Right cardiac atrium (tissue), 5 donors: ENCODE results near the gene PDLIM4. TPM values are rescaled to one million over a fixed set of nuclear protein-coding genes. Genes with fewer than 3 reads are reported as not detected.

ENCODE experiments used
- ATAC-seq, 2 donors: fragments of 200-7000 bp; cut with Tn5 transposase; one replicate each; pipeline versions ENCODE4 v1.8.0 to v1.9.1; 2020; ENCODE audit warnings: moderate library complexity in 2 of 2, mild to moderate bottlenecking in 1 of 2
- DNase-seq, 3 donors: peaks; one replicate each; pipeline ENCODE4 v3.0.0-alpha.2; 2020
- H3K27ac ChIP-seq: one replicate; pipeline ENCODE4 v1.5.1; 2013; ENCODE audit warnings: mild to moderate bottlenecking, low read length, control low read depth, moderate library complexity
- H3K27me3 ChIP-seq: one replicate; pipeline ENCODE4 v1.6.1; 2013; ENCODE audit not compliant: control insufficient read depth, insufficient read depth
- H3K4me1 ChIP-seq: one replicate; pipeline ENCODE4 v1.6.1; 2013; ENCODE audit warnings: low read length; ENCODE audit not compliant: control insufficient read depth, insufficient read depth
- H3K4me3 ChIP-seq: one replicate; pipeline ENCODE4 v1.5.1; 2013; ENCODE audit warnings: low read length, control low read depth
- H3K9me3 ChIP-seq: one replicate; pipeline ENCODE4 v1.6.1; 2013; ENCODE audit warnings: low read length; ENCODE audit not compliant: control insufficient read depth
- WGBS: extraction: QIAGEN DNeasy Blood & Tissue Kit; methylation state at CpG from one replicate; pipeline ENCODE4 v1.1.7; 2013; 5-methylcytosine and 5-hydroxymethylcytosine counted together
- intact Hi-C, 4 donors: fragments of 100-400 bp; cut with DNase I; formaldehyde crosslinking; loops; one replicate each; pipeline versions ENCODE4 v1.11.0 to v1.14.0; 2022 to 2023
- polyA plus RNA-seq: library from polyadenylated mRNA; stranded (reverse); fragments of 200-250 nt; gene quantifications from one replicate; pipeline ENCODE4 v1.2.3, GENCODE V29; 2013
- total RNA-seq, 4 donors: library from RNA; stranded (reverse); fragmentation: NEBNext Ultra II Directional; extraction: Animal tissue kit (Norgen Biotek cat#: 25700); gene quantifications; one replicate each; pipeline ENCODE4 v1.2.1, GENCODE V29; 2021
- donor health status: healthy with polysubstance abuse.
- donor health status: DM: no; HTN: yes; CAD: no.
- donor health status: DM: no; HTN: no; CAD: no.
- donor health status: DM: no; HTN: yes; CAD: no; lungs with severe emphysema.
- donor health status: DM: yes; HTN: yes; CAD: no.

PDLIM4 gene
- total and polyA plus RNA-seq, 5 donors, result 35.0 to 113 (median 50.3) TPM

DNA sequence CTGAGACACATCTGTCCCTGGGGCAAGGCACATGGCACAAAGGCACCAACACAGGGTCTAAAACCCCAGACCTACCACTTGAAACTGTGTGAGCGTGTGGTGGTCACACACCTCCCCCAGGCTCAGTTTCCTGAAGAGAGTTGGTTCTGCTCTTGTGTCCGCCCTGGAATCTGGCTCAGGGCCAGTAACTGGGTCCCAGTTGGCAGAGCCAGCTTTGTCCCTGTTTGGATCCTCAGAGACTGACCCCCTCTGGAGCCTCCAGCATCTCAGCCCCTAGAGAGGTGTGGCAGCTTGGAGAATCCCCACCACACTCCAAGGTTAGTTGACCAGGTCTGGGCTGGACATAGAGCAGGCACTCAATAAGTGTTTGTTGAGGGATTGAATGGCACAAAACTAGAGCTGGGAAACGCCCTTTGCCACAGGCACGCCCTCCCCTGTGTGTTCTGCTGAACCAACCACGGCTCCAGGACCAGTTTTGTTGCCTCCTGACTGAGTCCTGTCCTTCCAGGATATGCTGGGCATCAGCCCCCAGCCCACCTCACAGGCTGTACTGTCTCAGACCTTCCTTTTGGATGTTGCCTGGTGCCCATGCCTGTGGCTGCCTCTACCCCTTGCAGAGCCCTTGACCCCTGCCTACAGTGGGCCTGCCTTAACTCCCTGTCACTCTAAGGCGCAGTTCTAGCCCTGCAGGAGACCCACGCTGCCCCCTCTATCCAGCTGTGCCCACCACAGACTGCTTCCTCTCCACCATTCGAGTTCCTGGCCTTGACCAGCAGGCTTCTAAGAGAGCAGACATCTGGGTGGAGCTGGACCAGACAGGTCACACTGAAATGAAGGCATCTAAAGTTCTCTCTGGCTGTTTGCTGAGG is 3.8 kb upstream of the PDLIM4 start:
- WGBS, result 94% methylated on average over 8 of the region's 8 CpGs
- intact Hi-C loops, result no loop called here
- Histone ChIP-seq H3K9me3 (no peaks in the 10 kb centered on the region), H3K27me3 (no peaks in the 10 kb centered on the region), H3K4me3 (no peak overlapping the region), H3K4me1 (peaks cover 14% of the 10 kb centered on the region), H3K27ac (no peak overlapping the region)
- DNase-seq (peak in 1 of 3 donors; percentile 60), ATAC-seq (no peak)

DNA sequence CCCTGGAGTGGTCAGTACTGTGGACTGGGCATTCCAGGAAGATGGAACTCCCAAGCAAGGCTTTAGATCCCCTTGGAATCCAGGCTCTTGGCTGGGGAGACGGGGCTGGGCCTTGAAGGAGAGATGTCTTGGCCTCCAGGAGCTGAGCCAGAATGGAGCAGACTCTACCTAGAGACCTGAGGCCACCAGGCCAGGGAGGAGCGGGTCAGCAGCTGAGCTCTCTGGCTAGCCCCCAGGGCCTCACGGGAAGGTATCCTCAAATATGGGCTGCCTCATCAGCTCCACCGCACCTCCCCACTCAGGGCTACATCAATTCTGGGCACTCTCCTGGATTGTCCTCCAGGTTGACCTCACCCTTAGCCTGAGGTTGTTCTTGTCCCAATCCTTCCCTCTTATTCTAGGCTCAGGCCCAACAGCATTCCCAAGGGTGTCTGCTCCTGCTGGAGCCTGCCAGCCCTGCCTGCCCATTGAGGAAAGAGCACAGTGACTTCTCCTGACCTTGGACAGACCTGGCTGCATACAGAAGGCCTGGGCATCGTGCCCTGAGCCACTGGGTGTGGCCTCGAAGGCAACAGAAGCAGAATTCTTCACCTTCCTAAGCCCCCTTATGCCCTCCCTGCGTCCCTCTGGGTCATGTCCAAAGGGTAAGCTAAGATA is 3.0 kb upstream of the PDLIM4 start:
- H3K27me3 ChIP-seq, result no peaks in the 10 kb centered on the region
- peaks cover 18% of the 10 kb centered on the region for H3K4me1 ChIP-seq
- H3K4me3 ChIP-seq, result no peak overlapping the region
- DNase-seq, result peak; percentile 57 to 87 (median 84)
- ATAC-seq, result peak; percentile 14 to 34
- H3K27ac ChIP-seq, result no peak overlapping the region
- H3K9me3 ChIP-seq, result no peaks in the 10 kb centered on the region
- WGBS, result 39% methylated on average over 7 of the region's 7 CpGs
- intact Hi-C loops, result no loop called here

GRCh38 chr5:132256086-132256782 is 1.3 kb upstream of the PDLIM4 start:
- H3K27me3 ChIP-seq, result no peaks in the 10 kb centered on the region
- H3K27ac ChIP-seq, result no peak overlapping the region
- ATAC-seq (no peak), DNase-seq (peak in 1 of 3 donors; percentile 1)
- no peak overlapping the region for H3K4me3 ChIP-seq
- H3K9me3 ChIP-seq, result no peaks in the 10 kb centered on the region
- peaks cover 32% of the 10 kb centered on the region for H3K4me1 ChIP-seq
- WGBS, result 96% methylated on average over 4 of the region's 4 CpGs
- intact Hi-C loops, result no loop called here

DNA sequence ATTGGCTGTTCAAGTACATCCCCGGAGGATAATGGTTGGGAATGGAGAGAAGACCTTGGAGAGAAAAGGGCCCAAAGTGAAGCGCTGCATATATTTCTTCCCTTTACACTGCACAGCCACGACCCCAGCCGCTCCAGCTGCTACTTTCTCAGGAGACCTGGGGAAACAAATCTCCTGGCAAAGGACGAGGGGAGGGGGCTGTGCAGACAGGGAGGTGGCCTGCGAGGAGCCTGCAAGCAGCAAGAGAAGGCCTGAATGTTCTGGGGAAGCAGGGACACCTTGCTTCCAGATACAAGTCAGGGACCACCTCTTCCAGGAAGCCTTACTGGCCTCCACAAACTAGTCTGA is 739 bp upstream of the PDLIM4 start:
- Histone ChIP-seq H3K27ac (no peak overlapping the region), H3K27me3 (no peaks in the 10 kb centered on the region), H3K9me3 (no peaks in the 10 kb centered on the region), H3K4me3 (no peak overlapping the region), H3K4me1 (peaks cover 36% of the 10 kb centered on the region)
- DNase-seq, result no peak
- intact Hi-C loops, result no loop called here
- no peak for ATAC-seq
- WGBS, result 93% methylated on average over 6 of the region's 6 CpGs

GRCh38 chr5:132258102-132259068 is 889 bp downstream of the PDLIM4 start:
- ATAC-seq, result peak; percentile 15 to 49
- no peaks in the 10 kb centered on the region for H3K27me3 ChIP-seq
- peak overlapping the region; percentile 60 for H3K4me3 ChIP-seq
- WGBS, result 43% methylated on average over 19 of the region's 19 CpGs
- intact Hi-C loops, result no loop called here
- peak in 2 of 3 donors; percentile 62 to 69 for DNase-seq
- peaks cover 44% of the 10 kb centered on the region for H3K4me1 ChIP-seq
- no peaks in the 10 kb centered on the region for H3K9me3 ChIP-seq
- H3K27ac ChIP-seq, result peak overlapping the region; percentile 86

DNA sequence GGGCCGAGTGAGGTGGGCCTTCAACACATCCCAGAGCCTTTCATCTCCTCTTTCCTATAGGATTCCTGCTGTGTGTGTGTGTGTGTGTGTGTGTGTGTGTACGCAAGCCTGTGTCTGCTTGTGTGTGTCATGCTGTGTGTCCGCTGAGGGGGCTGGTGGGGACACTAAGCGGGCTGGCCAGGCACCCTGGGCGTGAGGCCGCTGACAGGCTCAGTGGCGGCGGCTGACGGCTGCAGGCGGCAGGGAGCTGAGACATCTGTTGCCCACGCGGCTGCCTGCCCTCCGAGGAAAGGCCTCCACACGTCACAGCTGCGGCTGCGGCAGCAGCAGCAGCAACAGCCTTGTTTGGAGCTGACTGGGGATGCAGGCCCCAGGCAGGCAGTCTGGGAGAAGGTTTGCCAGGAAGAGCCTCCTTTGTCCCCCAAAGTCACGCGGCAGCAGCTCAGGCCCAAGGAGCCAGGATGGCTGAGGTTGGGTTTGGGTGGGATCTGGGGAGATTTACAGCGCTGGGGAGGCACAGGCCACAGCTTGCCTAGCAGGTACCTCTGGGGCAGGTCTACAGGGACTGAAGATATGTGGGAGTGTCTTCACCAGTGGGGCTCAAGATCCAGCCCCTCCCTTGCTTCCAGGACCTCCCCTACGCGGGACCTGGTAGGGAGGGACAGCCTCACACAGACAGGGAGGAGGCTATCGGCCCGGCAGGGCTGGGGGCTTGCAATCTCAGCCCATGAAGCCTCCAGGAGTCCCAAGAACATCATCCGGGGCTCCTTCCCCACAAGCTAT is 1.8 kb downstream of the PDLIM4 start:
- peaks cover 51% of the 10 kb centered on the region for H3K4me1 ChIP-seq
- peak overlapping the region; percentile 86 for H3K27ac ChIP-seq
- no peaks in the 10 kb centered on the region for H3K27me3 ChIP-seq
- no peaks in the 10 kb centered on the region for H3K9me3 ChIP-seq
- H3K4me3 ChIP-seq, result peak overlapping the region; percentile 5
- peak; percentile 90 to 94 (median 94) for DNase-seq
- 42% methylated on average over 24 of the region's 24 CpGs for WGBS
- peak; percentile 77 to 84 for ATAC-seq
- intact Hi-C loops, result no loop called here

- no peak for ATAC-seq
- intact Hi-C loops, result no loop called here
- Histone ChIP-seq H3K4me3 (no peak overlapping the region), H3K27ac (peak overlapping the region; percentile 71), H3K9me3 (no peaks in the 10 kb centered on the region), H3K27me3 (no peaks in the 10 kb centered on the region), H3K4me1 (peaks cover 44% of the 10 kb centered on the region)
- 57% methylated on average over 6 of the region's 6 CpGs for WGBS
- peak in 1 of 3 donors; percentile 48 for DNase-seq
These were observed 2.6 kb downstream of the PDLIM4 start for GRCh38 chr5:132260051-132260450.

- ATAC-seq (peak in 1 of 2 donors; percentile 7), DNase-seq (peak in 2 of 3 donors; percentile 82 to 83)
- 45% methylated on average over 6 of the region's 6 CpGs for WGBS
- intact Hi-C loops, result no loop called here
- Histone ChIP-seq H3K9me3 (no peaks in the 10 kb centered on the region), H3K27ac (peak overlapping the region; percentile 1), H3K4me1 (peaks cover 47% of the 10 kb centered on the region), H3K27me3 (no peaks in the 10 kb centered on the region), H3K4me3 (no peak overlapping the region)
These were observed 3.4 kb downstream of the PDLIM4 start for GRCh38 chr5:132260714-132261551.
